Measurements from ENCODE around the gene CRIM1. TPM values are rescaled to one million over a fixed set of nuclear protein-coding genes. Genes with fewer than 3 reads are reported as not detected.

CRIM1 gene
- total RNA-seq, 1 experiment from 2014 or later: 46.5 TPM

GRCh38 chr2:36392571-36393255 is 37.1 kb downstream of the CRIM1 start:
- H3K4me3 ChIP-seq (ENCODE audit: low read depth, low read length, poor library complexity, severe bottlenecking): no peak overlapping the region
- ChIA-PET POLR2A (ENCODE audit: low non-redundant PET) (no interaction called here), CTCF (no interaction called here)
- peaks cover 29% of the 10 kb centered on the region for H3K4me1 ChIP-seq (ENCODE audit: insufficient read depth, low read length, poor library complexity, severe bottlenecking)
- intact Hi-C loops (cut with micrococcal nuclease; ENCODE audit: unreplicated experiment): no loop called here
- no peaks in the 10 kb centered on the region for H3K36me3 ChIP-seq (ENCODE audit: insufficient read depth, low read length, poor library complexity, severe bottlenecking)
- no peak for TF ChIP-seq CTCF (conservative IDR thresholded peaks at IDR 0.05; ENCODE audit: low read depth, low read length)
- no peak for TF ChIP-seq EZH2 (IDR thresholded peaks at IDR 0.05; ENCODE audit: borderline replicate concordance, low read depth, low read length, poor library complexity, severe bottlenecking)
- DNase-seq (ENCODE audit: low spot score): no peak
- no peak overlapping the region for H3K27ac ChIP-seq (ENCODE audit: low read depth, low read length, poor library complexity, severe bottlenecking)
- H3K27me3 ChIP-seq (replicated peaks; ENCODE audit: insufficient read depth, low read depth, low read length, poor library complexity): no peaks in the 10 kb centered on the region
- H3K9me3 ChIP-seq (ENCODE audit: low read depth, low read length, poor library complexity, severe bottlenecking): no peaks in the 10 kb centered on the region
- no TSS peak for BruUV-seq (replicated peaks)

- no peaks in the 10 kb centered on the region for H3K36me3 ChIP-seq (ENCODE audit: insufficient read depth, low read length, poor library complexity, severe bottlenecking)
- no peak for TF ChIP-seq CTCF (conservative IDR thresholded peaks at IDR 0.05; ENCODE audit: low read depth, low read length)
- no peak for TF ChIP-seq EZH2 (IDR thresholded peaks at IDR 0.05; ENCODE audit: borderline replicate concordance, low read depth, low read length, poor library complexity, severe bottlenecking)
- no TSS peak for BruUV-seq (replicated peaks)
- no peaks in the 10 kb centered on the region for H3K27me3 ChIP-seq (replicated peaks; ENCODE audit: insufficient read depth, low read depth, low read length, poor library complexity)
- no peaks in the 10 kb centered on the region for H3K9me3 ChIP-seq (ENCODE audit: low read depth, low read length, poor library complexity, severe bottlenecking)
- no peak for DNase-seq (ENCODE audit: low spot score)
- no peak overlapping the region for H3K27ac ChIP-seq (ENCODE audit: low read depth, low read length, poor library complexity, severe bottlenecking)
- H3K4me1 ChIP-seq (ENCODE audit: insufficient read depth, low read length, poor library complexity, severe bottlenecking): peaks cover 28% of the 10 kb centered on the region
- CTCF ChIA-PET: no interaction called here
- H3K4me3 ChIP-seq (ENCODE audit: low read depth, low read length, poor library complexity, severe bottlenecking): no peak overlapping the region
- intact Hi-C loops (cut with micrococcal nuclease; ENCODE audit: unreplicated experiment): no loop called here
- POLR2A ChIA-PET (ENCODE audit: low non-redundant PET): no interaction called here
Observed at GRCh38 chr2:36393738-36394256, 38.2 kb downstream of the CRIM1 start.

DNA sequence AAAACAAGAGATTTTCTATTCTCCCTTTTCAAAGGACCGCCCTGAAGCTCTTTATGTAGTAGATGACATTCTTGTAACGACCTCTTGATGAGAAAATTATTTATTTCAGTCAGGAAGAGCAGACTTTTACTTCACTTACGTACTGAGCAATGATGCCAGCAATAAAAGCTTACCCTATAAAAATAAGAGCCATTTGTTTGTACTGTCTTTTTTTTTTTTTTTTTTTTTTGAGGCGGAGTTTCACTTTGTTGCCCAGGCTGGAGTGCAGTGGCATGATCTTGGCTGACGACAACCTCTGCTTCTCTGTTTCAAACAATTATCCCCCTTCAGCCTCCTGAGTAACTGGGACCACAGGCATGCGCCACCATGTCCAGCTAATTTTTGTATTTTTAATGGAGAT is 39.2 kb downstream of the CRIM1 start:
- H3K27ac ChIP-seq (ENCODE audit: low read depth, low read length, poor library complexity, severe bottlenecking): no peak overlapping the region
- CTCF ChIA-PET: no interaction called here
- TF ChIP-seq EZH2 (IDR thresholded peaks at IDR 0.05; ENCODE audit: borderline replicate concordance, low read depth, low read length, poor library complexity, severe bottlenecking): no peak
- TF ChIP-seq CTCF (conservative IDR thresholded peaks at IDR 0.05; ENCODE audit: low read depth, low read length): no peak
- H3K27me3 ChIP-seq (replicated peaks; ENCODE audit: insufficient read depth, low read depth, low read length, poor library complexity): no peaks in the 10 kb centered on the region
- no peaks in the 10 kb centered on the region for H3K9me3 ChIP-seq (ENCODE audit: low read depth, low read length, poor library complexity, severe bottlenecking)
- no TSS peak for BruUV-seq (replicated peaks)
- H3K4me1 ChIP-seq (ENCODE audit: insufficient read depth, low read length, poor library complexity, severe bottlenecking): peaks cover 24% of the 10 kb centered on the region
- intact Hi-C loops (cut with micrococcal nuclease; ENCODE audit: unreplicated experiment): no loop called here
- H3K4me3 ChIP-seq (ENCODE audit: low read depth, low read length, poor library complexity, severe bottlenecking): no peak overlapping the region
- no peak for DNase-seq (ENCODE audit: low spot score)
- H3K36me3 ChIP-seq (ENCODE audit: insufficient read depth, low read length, poor library complexity, severe bottlenecking): no peaks in the 10 kb centered on the region
- POLR2A ChIA-PET (ENCODE audit: low non-redundant PET): no interaction called here

Measured in A673 (cell line).